Neural crest cell (in vitro differentiated cells): ENCODE results near the gene DHX15. TPM values are rescaled to one million over a fixed set of nuclear protein-coding genes. Genes with fewer than 3 reads are reported as not detected.

ENCODE experiments used
- DNase-seq: peaks from one replicate; pipeline ENCODE4 v3.0.0; 2021; ENCODE audit warnings: low read depth, mixed read lengths, low spot score
- H3K27ac Mint-ChIP-seq: one replicate; pipeline ENCODE4 v1.8.0; 2021; ENCODE audit warnings: mild to moderate bottlenecking, mixed read lengths; ENCODE audit not compliant: unreplicated experiment
- H3K27me3 Mint-ChIP-seq: 2 replicates; pipeline ENCODE4 v1.8.0; 2021; ENCODE audit warnings: low read depth, mild to moderate bottlenecking, mixed read lengths
- H3K36me3 Mint-ChIP-seq: 2 replicates; pipeline ENCODE4 v1.8.0; 2021; ENCODE audit warnings: low read depth, mild to moderate bottlenecking, mixed read lengths
- H3K4me1 Mint-ChIP-seq: 2 replicates; pipeline ENCODE4 v1.8.0; 2021; ENCODE audit warnings: mixed read lengths
- H3K4me3 Mint-ChIP-seq: one replicate; pipeline ENCODE4 v1.8.0; 2021; ENCODE audit warnings: mild to moderate bottlenecking, mixed read lengths
- H3K9me3 Mint-ChIP-seq: 2 replicates; pipeline ENCODE4 v1.8.0; 2021; ENCODE audit warnings: mixed read lengths
- CTCF ChIP-seq: fragments of 200-600 bp; sonication (generic); conservative IDR thresholded peaks from 2 replicates; pipeline ENCODE4 v1.5.0; 2021; ENCODE audit warnings: antibody characterized with exemption, mild to moderate bottlenecking
- total RNA-seq: library from RNA; stranded (reverse); gene quantifications from 2 replicates; pipeline ENCODE4 v1.2.1, GENCODE V29; 2021

Gene DHX15
- total RNA-seq, 1 donor from 2014 or later: 240 TPM

- no peak for DNase-seq
- peaks cover 8% of the 10 kb centered on the region for H3K9me3 Mint-ChIP-seq
- no peaks in the 10 kb centered on the region for H3K27me3 Mint-ChIP-seq
- no peak overlapping the region for H3K27ac Mint-ChIP-seq
- H3K4me3 Mint-ChIP-seq: no peak overlapping the region
- TF ChIP-seq CTCF: no peak
- H3K4me1 Mint-ChIP-seq: no peaks in the 10 kb centered on the region
- H3K36me3 Mint-ChIP-seq: no peaks in the 10 kb centered on the region
Observed at GRCh38 chr4:24607334-24607733, 23.0 kb upstream of the DHX15 start.

- TF ChIP-seq CTCF: no peak
- DNase-seq: no peak
- H3K4me1 Mint-ChIP-seq: peaks cover 8% of the 10 kb centered on the region
- no peaks in the 10 kb centered on the region for H3K27me3 Mint-ChIP-seq
- no peaks in the 10 kb centered on the region for H3K36me3 Mint-ChIP-seq
- H3K27ac Mint-ChIP-seq: no peak overlapping the region
- H3K4me3 Mint-ChIP-seq: no peak overlapping the region
- H3K9me3 Mint-ChIP-seq: peaks cover 6% of the 10 kb centered on the region
Observed at GRCh38 chr4:24605216-24605615, 20.9 kb upstream of the DHX15 start.

- no peaks in the 10 kb centered on the region for H3K36me3 Mint-ChIP-seq
- DNase-seq: no peak
- no peak for TF ChIP-seq CTCF
- H3K4me3 Mint-ChIP-seq: no peak overlapping the region
- peaks cover 12% of the 10 kb centered on the region for H3K4me1 Mint-ChIP-seq
- H3K27me3 Mint-ChIP-seq: no peaks in the 10 kb centered on the region
- H3K9me3 Mint-ChIP-seq: peaks cover 6% of the 10 kb centered on the region
- H3K27ac Mint-ChIP-seq: no peak overlapping the region
Observed at GRCh38 chr4:24604558-24605214, 20.3 kb upstream of the DHX15 start.

- Mint-ChIP-seq H3K4me3 (no peak overlapping the region), H3K4me1 (peaks cover 12% of the 10 kb centered on the region), H3K27me3 (no peaks in the 10 kb centered on the region), H3K9me3 (peaks cover 1% of the 10 kb centered on the region), H3K27ac (no peak overlapping the region), H3K36me3 (no peaks in the 10 kb centered on the region)
- DNase-seq: no peak
- no peak for TF ChIP-seq CTCF
Observed at GRCh38 chr4:24603343-24603742, 19.0 kb upstream of the DHX15 start.

- Mint-ChIP-seq H3K4me3 (no peak overlapping the region), H3K4me1 (peaks cover 12% of the 10 kb centered on the region), H3K27ac (no peak overlapping the region), H3K9me3 (no peaks in the 10 kb centered on the region), H3K27me3 (no peaks in the 10 kb centered on the region), H3K36me3 (no peaks in the 10 kb centered on the region)
- no peak for DNase-seq
- TF ChIP-seq CTCF: no peak
Observed at GRCh38 chr4:24601121-24601520, 16.8 kb upstream of the DHX15 start.
